ENCODE results near the gene PANX2. TPM values are rescaled to one million over a fixed set of nuclear protein-coding genes. Genes with fewer than 3 reads are reported as not detected.

The PANX2 gene
- total and polyA plus RNA-seq, 2 of the 13 experiments (the other 11 are each of a cell fraction or from before 2014, with no cell fraction given), result 0.15 to 1.1 TPM

DNA sequence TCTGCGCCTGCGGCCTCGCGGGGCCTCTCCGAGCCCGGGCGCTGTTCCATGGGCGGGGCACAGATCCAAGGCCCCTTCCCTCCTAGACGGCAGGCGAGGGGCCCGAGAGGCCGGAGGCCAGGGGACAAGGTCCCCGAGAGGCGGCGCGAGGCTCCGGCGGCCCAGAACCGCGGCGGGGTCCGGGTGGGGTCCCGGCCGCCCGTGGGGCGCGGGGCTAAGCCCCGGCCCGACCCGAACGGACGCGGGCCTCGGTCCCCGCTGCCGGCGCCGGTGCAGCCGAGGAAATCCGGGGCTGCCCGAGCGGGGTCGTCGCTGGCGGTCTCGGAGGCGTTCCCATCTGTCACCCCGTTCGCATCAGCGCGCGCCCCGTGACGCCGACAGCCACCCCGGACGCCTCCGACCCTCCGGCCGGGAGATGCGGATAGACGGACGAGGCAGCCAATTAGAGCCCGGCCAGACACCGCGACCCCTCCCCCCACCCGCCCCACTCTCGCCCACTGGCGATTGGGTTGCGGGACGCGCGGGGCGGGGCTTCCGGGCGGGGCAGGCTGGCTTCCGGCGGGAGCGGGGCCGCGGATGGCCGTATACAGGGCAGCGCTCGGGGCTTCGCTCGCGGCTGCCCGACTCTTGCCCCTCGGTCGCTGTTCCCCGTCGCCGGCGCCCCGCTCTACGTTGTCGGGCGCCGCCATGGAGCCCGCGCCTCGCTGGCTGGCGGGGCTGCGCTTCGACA is 30.1 kb downstream of the PANX2 start, which contains the start of gene SELENOO (continued):
- 0 out of 2 replicates have a peak, but pooled peaks have one; percentile 18 for TF ChIP-seq ZBTB10 (CRISPR knock-in tag; IDR thresholded peaks at IDR 0.05; ENCODE audit: borderline replicate concordance)
- 0 out of 2 replicates have a peak, but pooled peaks have one; percentile 33 for TF ChIP-seq ZNF605 (CRISPR knock-in tag; IDR thresholded peaks at IDR 0.05)
- TF ChIP-seq ZNF782 (CRISPR knock-in tag; IDR thresholded peaks at IDR 0.05; ENCODE audit: borderline replicate concordance), result no peak
- TF ChIP-seq, protein P1, sequence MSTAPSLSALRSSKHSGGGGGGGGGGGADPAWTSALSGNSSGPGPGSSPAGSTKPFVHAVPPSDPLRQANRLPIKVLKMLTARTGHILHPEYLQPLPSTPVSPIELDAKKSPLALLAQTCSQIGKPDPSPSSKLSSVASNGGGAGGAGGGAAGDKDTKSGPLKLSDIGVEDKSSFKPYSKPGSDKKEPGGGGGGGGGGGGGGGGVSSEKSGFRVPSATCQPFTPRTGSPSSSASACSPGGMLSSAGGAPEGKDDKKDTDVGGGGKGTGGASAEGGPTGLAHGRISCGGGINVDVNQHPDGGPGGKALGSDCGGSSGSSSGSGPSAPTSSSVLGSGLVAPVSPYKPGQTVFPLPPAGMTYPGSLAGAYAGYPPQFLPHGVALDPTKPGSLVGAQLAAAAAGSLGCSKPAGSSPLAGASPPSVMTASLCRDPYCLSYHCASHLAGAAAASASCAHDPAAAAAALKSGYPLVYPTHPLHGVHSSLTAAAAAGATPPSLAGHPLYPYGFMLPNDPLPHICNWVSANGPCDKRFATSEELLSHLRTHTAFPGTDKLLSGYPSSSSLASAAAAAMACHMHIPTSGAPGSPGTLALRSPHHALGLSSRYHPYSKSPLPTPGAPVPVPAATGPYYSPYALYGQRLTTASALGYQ (CRISPR knock-in tag; IDR thresholded peaks at IDR 0.05), result no peak
- no peak; the same call in 1 of the 2 replicates for TF ChIP-seq SAFB2 (CRISPR knock-in tag; IDR thresholded peaks at IDR 0.05; ENCODE audit: borderline replicate concordance, low read depth)
- no peak for TF ChIP-seq ZNF775 (CRISPR knock-in tag; IDR thresholded peaks at IDR 0.05; ENCODE audit: borderline replicate concordance)
- no peak for TF ChIP-seq SIX4 (CRISPR knock-in tag; IDR thresholded peaks at IDR 0.05)
- no peak for TF ChIP-seq GATAD2A (CRISPR knock-in tag; IDR thresholded peaks at IDR 0.05)
- no peak for TF ChIP-seq HHEX (CRISPR knock-in tag; IDR thresholded peaks at IDR 0.05)
- TF ChIP-seq CEBPB (IDR thresholded peaks at IDR 0.05; ENCODE audit: borderline replicate concordance, low read depth, low read length), result no peak
- no peak for TF ChIP-seq ZNF232 (CRISPR knock-in tag; IDR thresholded peaks at IDR 0.05; ENCODE audit: borderline replicate concordance)
- TF ChIP-seq, protein P2, sequence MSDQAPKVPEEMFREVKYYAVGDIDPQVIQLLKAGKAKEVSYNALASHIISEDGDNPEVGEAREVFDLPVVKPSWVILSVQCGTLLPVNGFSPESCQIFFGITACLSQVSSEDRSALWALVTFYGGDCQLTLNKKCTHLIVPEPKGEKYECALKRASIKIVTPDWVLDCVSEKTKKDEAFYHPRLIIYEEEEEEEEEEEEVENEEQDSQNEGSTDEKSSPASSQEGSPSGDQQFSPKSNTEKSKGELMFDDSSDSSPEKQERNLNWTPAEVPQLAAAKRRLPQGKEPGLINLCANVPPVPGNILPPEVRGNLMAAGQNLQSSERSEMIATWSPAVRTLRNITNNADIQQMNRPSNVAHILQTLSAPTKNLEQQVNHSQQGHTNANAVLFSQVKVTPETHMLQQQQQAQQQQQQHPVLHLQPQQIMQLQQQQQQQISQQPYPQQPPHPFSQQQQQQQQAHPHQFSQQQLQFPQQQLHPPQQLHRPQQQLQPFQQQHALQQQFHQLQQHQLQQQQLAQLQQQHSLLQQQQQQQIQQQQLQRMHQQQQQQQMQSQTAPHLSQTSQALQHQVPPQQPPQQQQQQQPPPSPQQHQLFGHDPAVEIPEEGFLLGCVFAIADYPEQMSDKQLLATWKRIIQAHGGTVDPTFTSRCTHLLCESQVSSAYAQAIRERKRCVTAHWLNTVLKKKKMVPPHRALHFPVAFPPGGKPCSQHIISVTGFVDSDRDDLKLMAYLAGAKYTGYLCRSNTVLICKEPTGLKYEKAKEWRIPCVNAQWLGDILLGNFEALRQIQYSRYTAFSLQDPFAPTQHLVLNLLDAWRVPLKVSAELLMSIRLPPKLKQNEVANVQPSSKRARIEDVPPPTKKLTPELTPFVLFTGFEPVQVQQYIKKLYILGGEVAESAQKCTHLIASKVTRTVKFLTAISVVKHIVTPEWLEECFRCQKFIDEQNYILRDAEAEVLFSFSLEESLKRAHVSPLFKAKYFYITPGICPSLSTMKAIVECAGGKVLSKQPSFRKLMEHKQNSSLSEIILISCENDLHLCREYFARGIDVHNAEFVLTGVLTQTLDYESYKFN (CRISPR knock-in tag; conservative IDR thresholded peaks at IDR 0.05), result no peak
- peak; percentile 58; the same call in 1 of the 2 replicates for TF ChIP-seq CREB1 (IDR thresholded peaks at IDR 0.05)
- TF ChIP-seq CREB1 (CRISPR knock-in tag; IDR thresholded peaks at IDR 0.05), result no peak
- no peak for TF ChIP-seq RELA (CRISPR knock-in tag; IDR thresholded peaks at IDR 0.05)
- TF ChIP-seq, protein P3, sequence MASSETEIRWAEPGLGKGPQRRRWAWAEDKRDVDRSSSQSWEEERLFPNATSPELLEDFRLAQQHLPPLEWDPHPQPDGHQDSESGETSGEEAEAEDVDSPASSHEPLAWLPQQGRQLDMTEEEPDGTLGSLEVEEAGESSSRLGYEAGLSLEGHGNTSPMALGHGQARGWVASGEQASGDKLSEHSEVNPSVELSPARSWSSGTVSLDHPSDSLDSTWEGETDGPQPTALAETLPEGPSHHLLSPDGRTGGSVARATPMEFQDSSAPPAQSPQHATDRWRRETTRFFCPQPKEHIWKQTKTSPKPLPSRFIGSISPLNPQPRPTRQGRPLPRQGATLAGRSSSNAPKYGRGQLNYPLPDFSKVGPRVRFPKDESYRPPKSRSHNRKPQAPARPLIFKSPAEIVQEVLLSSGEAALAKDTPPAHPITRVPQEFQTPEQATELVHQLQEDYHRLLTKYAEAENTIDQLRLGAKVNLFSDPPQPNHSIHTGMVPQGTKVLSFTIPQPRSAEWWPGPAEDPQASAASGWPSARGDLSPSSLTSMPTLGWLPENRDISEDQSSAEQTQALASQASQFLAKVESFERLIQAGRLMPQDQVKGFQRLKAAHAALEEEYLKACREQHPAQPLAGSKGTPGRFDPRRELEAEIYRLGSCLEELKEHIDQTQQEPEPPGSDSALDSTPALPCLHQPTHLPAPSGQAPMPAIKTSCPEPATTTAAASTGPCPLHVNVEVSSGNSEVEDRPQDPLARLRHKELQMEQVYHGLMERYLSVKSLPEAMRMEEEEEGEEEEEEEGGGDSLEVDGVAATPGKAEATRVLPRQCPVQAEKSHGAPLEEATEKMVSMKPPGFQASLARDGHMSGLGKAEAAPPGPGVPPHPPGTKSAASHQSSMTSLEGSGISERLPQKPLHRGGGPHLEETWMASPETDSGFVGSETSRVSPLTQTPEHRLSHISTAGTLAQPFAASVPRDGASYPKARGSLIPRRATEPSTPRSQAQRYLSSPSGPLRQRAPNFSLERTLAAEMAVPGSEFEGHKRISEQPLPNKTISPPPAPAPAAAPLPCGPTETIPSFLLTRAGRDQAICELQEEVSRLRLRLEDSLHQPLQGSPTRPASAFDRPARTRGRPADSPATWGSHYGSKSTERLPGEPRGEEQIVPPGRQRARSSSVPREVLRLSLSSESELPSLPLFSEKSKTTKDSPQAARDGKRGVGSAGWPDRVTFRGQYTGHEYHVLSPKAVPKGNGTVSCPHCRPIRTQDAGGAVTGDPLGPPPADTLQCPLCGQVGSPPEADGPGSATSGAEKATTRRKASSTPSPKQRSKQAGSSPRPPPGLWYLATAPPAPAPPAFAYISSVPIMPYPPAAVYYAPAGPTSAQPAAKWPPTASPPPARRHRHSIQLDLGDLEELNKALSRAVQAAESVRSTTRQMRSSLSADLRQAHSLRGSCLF (CRISPR knock-in tag; IDR thresholded peaks at IDR 0.05; ENCODE audit: borderline replicate concordance), result no peak

Measured in HepG2 (cell line).